ENCODE data around the gene HS6ST1. TPM values are rescaled to one million over a fixed set of nuclear protein-coding genes. Genes with fewer than 3 reads are reported as not detected.

Gene HS6ST1
- polyA plus RNA-seq, 1 experiment = 12.9 TPM

- no peak for TF ChIP-seq CTCF (IDR thresholded peaks at IDR 0.05; ENCODE audit: insufficient read depth, low read depth, low read length)
- DNase-seq (ENCODE audit: low read depth) = no peak
- POLR2A ChIA-PET = no interaction called here
- no peak overlapping the region for H3K4me3 ChIP-seq (ENCODE audit: low read depth, low read length)
- no peaks in the 10 kb centered on the region for H3K27me3 ChIP-seq (ENCODE audit: control insufficient read depth, insufficient read depth, low read length)
- peaks cover 4% of the 10 kb centered on the region for H3K36me3 ChIP-seq (ENCODE audit: control insufficient read depth, insufficient read depth, low read length)
- CTCF ChIA-PET = no interaction called here
Observed at GRCh38 chr2:128272601-128273468, 45.8 kb downstream of the HS6ST1 start.

- H3K4me3 ChIP-seq (ENCODE audit: low read depth, low read length) = no peak overlapping the region
- DNase-seq (ENCODE audit: low read depth) = no peak
- H3K27me3 ChIP-seq (ENCODE audit: control insufficient read depth, insufficient read depth, low read length) = no peaks in the 10 kb centered on the region
- CTCF ChIA-PET = no interaction called here
- no peak for TF ChIP-seq CTCF (IDR thresholded peaks at IDR 0.05; ENCODE audit: insufficient read depth, low read depth, low read length)
- H3K36me3 ChIP-seq (ENCODE audit: control insufficient read depth, insufficient read depth, low read length) = peaks cover 4% of the 10 kb centered on the region
- POLR2A ChIA-PET = no interaction called here
Observed at GRCh38 chr2:128271911-128272600, 46.6 kb downstream of the HS6ST1 start.

- Histone ChIP-seq H3K27me3 (ENCODE audit: control insufficient read depth, insufficient read depth, low read length) (no peaks in the 10 kb centered on the region), H3K4me3 (ENCODE audit: low read depth, low read length) (no peak overlapping the region), H3K36me3 (ENCODE audit: control insufficient read depth, insufficient read depth, low read length) (peaks cover 4% of the 10 kb centered on the region)
- no peak for TF ChIP-seq CTCF (IDR thresholded peaks at IDR 0.05; ENCODE audit: insufficient read depth, low read depth, low read length)
- POLR2A ChIA-PET = interaction anchor here (0.6 kb wide), 1 partner anchor 24 kb away, joined by 11 read pairs; no protein-coding TSS in a partner anchor
- CTCF ChIA-PET = no interaction called here
- DNase-seq (ENCODE audit: low read depth) = no peak
Observed at GRCh38 chr2:128271597-128271910, 47.1 kb downstream of the HS6ST1 start.

- ChIA-PET POLR2A (interaction anchor here (0.6 kb wide), 1 partner anchor 23 kb away, joined by 11 read pairs; no protein-coding TSS in a partner anchor), CTCF (interaction anchor here (1.0 kb wide), 1 partner anchor 10 kb away, joined by 3 read pairs; no protein-coding TSS in a partner anchor)
- no peak overlapping the region for H3K4me3 ChIP-seq (ENCODE audit: low read depth, low read length)
- no peak for TF ChIP-seq CTCF (IDR thresholded peaks at IDR 0.05; ENCODE audit: insufficient read depth, low read depth, low read length)
- peaks cover 4% of the 10 kb centered on the region for H3K36me3 ChIP-seq (ENCODE audit: control insufficient read depth, insufficient read depth, low read length)
- no peak for DNase-seq (ENCODE audit: low read depth)
- no peaks in the 10 kb centered on the region for H3K27me3 ChIP-seq (ENCODE audit: control insufficient read depth, insufficient read depth, low read length)
Observed at GRCh38 chr2:128270672-128271596, 47.7 kb downstream of the HS6ST1 start.

Measured in BJ (cell line).